Mammary epithelial cell (primary cell): ENCODE results near the gene ADGRA3.

Experiments used
- EZH2 ChIP-seq: IDR thresholded peaks from 2 replicates; pipeline ENCODE4 v1.6.1; 2012; ENCODE audit warnings: low read length, inconsistent platforms, borderline replicate concordance
- TF ChIP-seq, protein P1 (sequence below), 2 donors: IDR thresholded peaks in 1 of 2; conservative IDR thresholded peaks in 1 of 2; 2 replicates each; pipeline ENCODE4 v1.5.1; 2011 to 2012; ENCODE audit warnings: inconsistent platforms in 2 of 2, low read length in 2 of 2, mild to moderate bottlenecking in 2 of 2, control low read depth in 1 of 2, low read depth in 1 of 2; ENCODE audit not compliant: insufficient read depth in 1 of 2; ENCODE audit errors: extremely low read depth in 1 of 2

DNA sequence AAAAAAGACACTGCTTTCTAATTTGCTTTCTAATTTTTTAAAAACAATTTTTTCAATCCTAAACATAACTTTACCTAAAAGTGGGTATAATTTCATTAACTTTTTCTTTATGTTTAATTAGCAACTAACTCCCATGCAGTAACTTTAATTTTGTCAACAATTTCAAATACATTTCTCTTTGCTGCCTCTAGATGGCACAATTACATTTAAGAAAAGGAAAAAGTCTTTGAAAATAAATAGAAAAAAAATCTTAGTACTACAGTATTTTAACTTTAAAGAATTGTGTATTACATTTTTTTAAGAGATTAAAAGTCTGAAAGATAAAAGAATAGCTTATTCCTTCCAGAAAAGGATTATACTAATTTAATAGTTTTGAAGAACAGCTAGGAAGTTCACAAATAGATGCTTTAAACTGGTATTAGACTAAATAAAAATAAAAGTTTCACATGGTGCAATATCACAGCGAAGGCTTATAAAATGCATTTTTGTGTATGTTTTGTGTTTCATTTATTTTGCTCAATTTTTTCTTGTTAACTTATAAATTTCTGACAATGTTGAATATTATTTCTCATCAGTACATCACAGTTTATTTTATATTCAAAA lies 105.1 kb downstream of the ADGRA3 start:
- TF ChIP-seq, protein P1, sequence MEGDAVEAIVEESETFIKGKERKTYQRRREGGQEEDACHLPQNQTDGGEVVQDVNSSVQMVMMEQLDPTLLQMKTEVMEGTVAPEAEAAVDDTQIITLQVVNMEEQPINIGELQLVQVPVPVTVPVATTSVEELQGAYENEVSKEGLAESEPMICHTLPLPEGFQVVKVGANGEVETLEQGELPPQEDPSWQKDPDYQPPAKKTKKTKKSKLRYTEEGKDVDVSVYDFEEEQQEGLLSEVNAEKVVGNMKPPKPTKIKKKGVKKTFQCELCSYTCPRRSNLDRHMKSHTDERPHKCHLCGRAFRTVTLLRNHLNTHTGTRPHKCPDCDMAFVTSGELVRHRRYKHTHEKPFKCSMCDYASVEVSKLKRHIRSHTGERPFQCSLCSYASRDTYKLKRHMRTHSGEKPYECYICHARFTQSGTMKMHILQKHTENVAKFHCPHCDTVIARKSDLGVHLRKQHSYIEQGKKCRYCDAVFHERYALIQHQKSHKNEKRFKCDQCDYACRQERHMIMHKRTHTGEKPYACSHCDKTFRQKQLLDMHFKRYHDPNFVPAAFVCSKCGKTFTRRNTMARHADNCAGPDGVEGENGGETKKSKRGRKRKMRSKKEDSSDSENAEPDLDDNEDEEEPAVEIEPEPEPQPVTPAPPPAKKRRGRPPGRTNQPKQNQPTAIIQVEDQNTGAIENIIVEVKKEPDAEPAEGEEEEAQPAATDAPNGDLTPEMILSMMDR (conservative IDR thresholded peaks at IDR 0.05 in 1 of 2, IDR thresholded peaks at IDR 0.05 in 1 of 2; ENCODE audit: extremely low read depth in 1 of 2, insufficient read depth in 1 of 2, low read depth in 1 of 2, low read length in 2 of 2) = peak; percentile 37 to 44
- no peak for TF ChIP-seq EZH2
